PC-9 (cell line): Measurements from ENCODE around the gene COG5.

Experiments
- EZH2 ChIP-seq: fragments of 200-600 bp; sonication (generic); IDR thresholded peaks from 2 replicates; pipeline ENCODE4 v1.8.0; 2017; ENCODE audit warnings: antibody characterized with exemption, low read depth
- TF ChIP-seq, protein P1 (sequence below): fragments of 200-600 bp; sonication (generic); conservative IDR thresholded peaks from 2 replicates; pipeline ENCODE4 v1.6.1; 2017; ENCODE audit warnings: mixed run types, antibody characterized with exemption, mild to moderate bottlenecking, moderate library complexity

DNA sequence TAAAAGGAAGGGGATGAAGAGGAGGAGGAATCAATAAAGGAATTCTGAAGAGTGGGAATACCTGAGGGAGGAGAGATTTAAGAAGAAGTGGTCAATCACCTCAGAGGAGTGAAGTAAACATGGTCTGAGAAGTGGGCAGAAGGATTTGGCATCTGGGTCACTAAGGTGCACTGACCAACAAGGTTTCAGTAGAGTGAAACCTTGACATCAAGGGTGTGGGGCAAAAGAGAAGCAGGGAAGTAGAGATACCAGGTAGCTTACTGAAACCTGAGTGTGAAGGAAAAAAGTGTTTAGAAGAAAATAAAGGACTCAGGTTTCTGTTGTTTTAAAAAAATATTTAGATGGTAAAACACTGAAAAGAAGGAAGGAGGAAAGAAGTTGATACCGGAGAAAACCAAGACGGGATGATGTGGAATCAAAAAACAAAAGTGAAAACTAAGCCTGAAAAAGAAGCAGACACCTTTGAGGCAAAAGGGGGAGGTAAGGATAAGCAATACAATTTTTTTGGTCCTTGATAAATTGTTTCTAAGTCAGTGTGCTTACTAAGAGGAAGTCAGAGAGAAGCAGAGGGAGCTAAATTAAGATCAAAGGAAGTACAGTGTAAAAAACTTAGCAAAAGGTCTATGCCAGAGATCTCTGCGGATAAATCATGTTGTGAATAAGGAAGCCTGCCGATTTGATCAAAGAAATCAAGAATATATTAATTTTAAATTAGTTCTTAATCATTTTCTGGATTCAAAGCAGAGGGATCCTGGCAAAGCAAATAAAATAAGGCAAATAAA is 231.0 kb downstream of the COG5 start:
- TF ChIP-seq EZH2: no peak
- TF ChIP-seq, protein P1, sequence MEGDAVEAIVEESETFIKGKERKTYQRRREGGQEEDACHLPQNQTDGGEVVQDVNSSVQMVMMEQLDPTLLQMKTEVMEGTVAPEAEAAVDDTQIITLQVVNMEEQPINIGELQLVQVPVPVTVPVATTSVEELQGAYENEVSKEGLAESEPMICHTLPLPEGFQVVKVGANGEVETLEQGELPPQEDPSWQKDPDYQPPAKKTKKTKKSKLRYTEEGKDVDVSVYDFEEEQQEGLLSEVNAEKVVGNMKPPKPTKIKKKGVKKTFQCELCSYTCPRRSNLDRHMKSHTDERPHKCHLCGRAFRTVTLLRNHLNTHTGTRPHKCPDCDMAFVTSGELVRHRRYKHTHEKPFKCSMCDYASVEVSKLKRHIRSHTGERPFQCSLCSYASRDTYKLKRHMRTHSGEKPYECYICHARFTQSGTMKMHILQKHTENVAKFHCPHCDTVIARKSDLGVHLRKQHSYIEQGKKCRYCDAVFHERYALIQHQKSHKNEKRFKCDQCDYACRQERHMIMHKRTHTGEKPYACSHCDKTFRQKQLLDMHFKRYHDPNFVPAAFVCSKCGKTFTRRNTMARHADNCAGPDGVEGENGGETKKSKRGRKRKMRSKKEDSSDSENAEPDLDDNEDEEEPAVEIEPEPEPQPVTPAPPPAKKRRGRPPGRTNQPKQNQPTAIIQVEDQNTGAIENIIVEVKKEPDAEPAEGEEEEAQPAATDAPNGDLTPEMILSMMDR: no peak
